ENCODE data around the gene CBFA2T3.

Gene CBFA2T3

DNA sequence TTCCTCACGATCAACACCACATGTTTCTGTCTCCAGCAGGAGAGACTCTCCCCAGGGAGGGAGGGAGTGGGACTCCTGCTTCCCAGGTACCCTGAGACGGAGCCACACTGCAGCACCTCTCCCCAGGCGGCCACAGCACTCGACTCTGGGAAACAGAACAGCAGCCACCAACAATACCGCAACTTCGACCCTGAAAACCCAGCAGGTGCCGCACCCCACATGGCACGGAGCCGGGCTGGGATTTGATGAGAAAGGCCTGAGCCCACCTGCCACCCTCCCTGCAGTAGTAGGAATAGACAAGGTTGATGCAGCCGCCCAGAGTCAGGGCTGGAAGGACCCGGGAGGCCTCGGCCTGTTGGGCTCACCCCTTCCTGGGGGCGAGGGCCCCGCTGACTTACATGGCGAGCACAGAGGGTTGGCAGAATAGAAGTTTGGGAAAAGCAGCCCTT, 134.7 kb downstream of the CBFA2T3 start:
- no CpG with 5 or more reads among the region's 15 CpGs for WGBS (ENCODE audit: insufficient coverage, insufficient read length)
- Histone ChIP-seq H3K27ac (ENCODE audit: low read length) (no peak overlapping the region), H3K9me3 (ENCODE audit: control insufficient read depth, insufficient read depth, low read length) (no peaks in the 10 kb centered on the region), H3K27me3 (ENCODE audit: control insufficient read depth, insufficient read depth, low read length) (no peaks in the 10 kb centered on the region), H3K4me3 (ENCODE audit: low read length) (no peak overlapping the region), H3K4me1 (ENCODE audit: control insufficient read depth, insufficient read depth, low read length) (no peaks in the 10 kb centered on the region), H3K36me3 (ENCODE audit: control insufficient read depth, insufficient read depth, low read length) (peaks cover 9% of the 10 kb centered on the region; the same call in 1 of the 2 replicates)
- DNase-seq (ENCODE audit: low read depth, low spot score): no peak

DNA sequence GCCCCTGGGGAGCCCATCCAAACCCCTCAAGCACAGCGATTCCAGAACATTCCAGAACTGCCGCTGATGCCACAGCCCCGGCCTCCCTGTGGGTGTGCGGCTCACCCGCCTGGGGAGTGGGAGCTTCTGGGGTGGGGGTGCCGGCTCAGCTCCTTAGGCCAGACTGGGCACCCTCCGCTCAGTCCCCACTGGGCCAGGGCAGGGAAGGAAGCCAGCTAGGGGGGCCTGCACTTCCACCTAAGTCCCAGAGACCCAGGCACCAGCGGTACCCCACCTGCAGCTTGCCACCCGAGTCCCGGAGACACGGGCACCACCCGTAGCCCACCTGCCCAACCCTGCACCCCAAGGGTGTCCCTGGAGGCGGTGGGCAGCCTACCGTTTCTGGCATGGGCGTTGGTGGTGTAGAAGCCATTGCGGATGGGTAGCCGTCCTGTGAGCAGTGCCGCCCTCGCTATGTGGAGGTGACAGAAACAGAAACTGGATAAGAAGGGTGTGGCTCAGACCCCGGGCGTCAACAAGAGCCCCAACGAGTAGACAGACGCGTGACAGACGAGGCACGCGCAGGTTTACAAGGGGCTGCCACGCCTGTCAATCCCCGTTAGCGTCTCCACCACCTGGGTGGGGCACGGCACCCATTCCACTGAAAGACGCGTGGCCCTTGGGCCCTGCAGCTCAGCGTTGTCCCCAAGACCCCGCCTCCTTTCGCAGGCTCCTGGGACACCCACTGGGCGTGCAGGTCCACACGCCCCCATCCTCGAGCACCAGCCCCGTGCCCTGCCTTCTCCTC, 135.3 kb downstream of the CBFA2T3 start:
- no peaks in the 10 kb centered on the region for H3K27me3 ChIP-seq (ENCODE audit: control insufficient read depth, insufficient read depth, low read length)
- no peaks in the 10 kb centered on the region for H3K9me3 ChIP-seq (ENCODE audit: control insufficient read depth, insufficient read depth, low read length)
- H3K27ac ChIP-seq (ENCODE audit: low read length): no peak overlapping the region
- no peaks in the 10 kb centered on the region for H3K4me1 ChIP-seq (ENCODE audit: control insufficient read depth, insufficient read depth, low read length)
- peaks cover 9% of the 10 kb centered on the region; the same call in 1 of the 2 replicates for H3K36me3 ChIP-seq (ENCODE audit: control insufficient read depth, insufficient read depth, low read length)
- no peak overlapping the region for H3K4me3 ChIP-seq (ENCODE audit: low read length)
- no peak for DNase-seq (ENCODE audit: low read depth, low spot score)
- WGBS (ENCODE audit: insufficient coverage, insufficient read length): no CpG with 5 or more reads among the region's 40 CpGs

DNA sequence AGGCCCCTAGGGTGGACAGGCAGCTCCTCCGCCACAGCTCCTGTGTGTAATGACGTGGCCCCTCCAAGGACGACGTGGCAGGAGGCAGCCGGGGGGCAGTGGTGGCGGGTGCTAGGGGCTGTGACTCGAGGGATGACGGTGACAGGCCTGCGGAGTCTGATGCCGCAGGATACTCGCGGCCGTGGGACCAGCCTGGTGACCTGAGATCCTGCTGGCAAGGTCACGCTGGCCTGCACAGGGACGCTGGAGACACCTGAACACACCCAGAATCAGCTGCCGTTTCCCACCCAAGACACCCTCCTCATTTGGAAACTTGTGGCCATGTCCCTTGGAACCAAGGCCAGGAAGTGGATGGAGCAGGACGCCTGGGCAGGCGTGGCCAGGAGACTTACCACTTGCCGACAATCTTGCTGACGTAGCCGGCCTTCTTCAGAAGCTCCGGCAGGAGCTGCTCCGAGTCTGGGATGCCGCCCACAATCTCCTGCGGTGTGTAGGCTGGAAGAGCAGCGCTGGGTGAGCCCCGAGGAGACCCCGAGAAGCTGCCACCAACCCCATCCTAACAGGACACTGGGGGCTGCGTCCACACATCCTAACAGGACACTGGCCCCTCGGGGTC, 136.3 kb downstream of the CBFA2T3 start:
- H3K9me3 ChIP-seq (ENCODE audit: control insufficient read depth, insufficient read depth, low read length): no peaks in the 10 kb centered on the region
- H3K27ac ChIP-seq (ENCODE audit: low read length): no peak overlapping the region
- H3K36me3 ChIP-seq (ENCODE audit: control insufficient read depth, insufficient read depth, low read length): peaks cover 12% of the 10 kb centered on the region; the same call in 1 of the 2 replicates
- no peak for DNase-seq (ENCODE audit: low read depth, low spot score)
- no CpG with 5 or more reads among the region's 30 CpGs for WGBS (ENCODE audit: insufficient coverage, insufficient read length)
- H3K27me3 ChIP-seq (ENCODE audit: control insufficient read depth, insufficient read depth, low read length): no peaks in the 10 kb centered on the region
- H3K4me3 ChIP-seq (ENCODE audit: low read length): no peak overlapping the region
- H3K4me1 ChIP-seq (ENCODE audit: control insufficient read depth, insufficient read depth, low read length): no peaks in the 10 kb centered on the region

GRCh38 chr16:88839745-88840599, 137.0 kb downstream of the CBFA2T3 start:
- no peak overlapping the region; the same call in 1 of the 2 replicates for H3K4me3 ChIP-seq (ENCODE audit: low read length)
- H3K4me1 ChIP-seq (ENCODE audit: control insufficient read depth, insufficient read depth, low read length): no peaks in the 10 kb centered on the region
- H3K36me3 ChIP-seq (ENCODE audit: control insufficient read depth, insufficient read depth, low read length): peaks cover 14% of the 10 kb centered on the region; the same call in 1 of the 2 replicates
- no CpG with 5 or more reads among the region's 24 CpGs for WGBS (ENCODE audit: insufficient coverage, insufficient read length)
- H3K9me3 ChIP-seq (ENCODE audit: control insufficient read depth, insufficient read depth, low read length): no peaks in the 10 kb centered on the region
- no peak for DNase-seq (ENCODE audit: low read depth, low spot score)
- H3K27ac ChIP-seq (ENCODE audit: low read length): no peak overlapping the region
- H3K27me3 ChIP-seq (ENCODE audit: control insufficient read depth, insufficient read depth, low read length): no peaks in the 10 kb centered on the region

DNA sequence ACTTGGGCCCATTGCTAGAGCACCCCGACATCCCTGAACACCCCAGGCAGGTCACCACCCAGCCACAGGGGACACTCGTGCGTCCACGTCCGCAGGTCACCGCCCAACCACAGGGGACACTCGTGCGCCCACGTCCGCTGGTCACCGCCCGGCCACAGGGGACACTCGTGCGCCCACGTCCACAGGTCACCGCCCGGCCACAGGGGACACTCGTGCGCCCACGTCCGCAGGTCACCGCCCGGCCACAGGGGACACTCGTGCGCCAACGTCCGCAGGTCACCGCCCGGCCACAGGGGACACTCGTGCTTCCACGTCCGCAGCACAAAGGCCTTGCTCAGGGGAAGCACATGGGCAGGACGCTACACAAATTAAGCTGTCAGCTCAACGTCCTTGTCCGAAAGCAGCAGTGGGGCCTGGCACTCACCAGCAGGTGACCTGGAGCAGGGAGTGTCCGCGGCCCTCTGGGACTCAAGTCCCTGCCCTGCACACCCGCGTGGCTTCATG, 137.9 kb downstream of the CBFA2T3 start:
- no CpG with 5 or more reads among the region's 39 CpGs for WGBS (ENCODE audit: insufficient coverage, insufficient read length)
- no peak for DNase-seq (ENCODE audit: low read depth, low spot score)
- H3K4me1 ChIP-seq (ENCODE audit: control insufficient read depth, insufficient read depth, low read length): no peaks in the 10 kb centered on the region
- no peak overlapping the region for H3K4me3 ChIP-seq (ENCODE audit: low read length)
- H3K36me3 ChIP-seq (ENCODE audit: control insufficient read depth, insufficient read depth, low read length): peaks cover 14% of the 10 kb centered on the region; the same call in 1 of the 2 replicates
- H3K27ac ChIP-seq (ENCODE audit: low read length): no peak overlapping the region
- H3K27me3 ChIP-seq (ENCODE audit: control insufficient read depth, insufficient read depth, low read length): no peaks in the 10 kb centered on the region
- no peaks in the 10 kb centered on the region for H3K9me3 ChIP-seq (ENCODE audit: control insufficient read depth, insufficient read depth, low read length)

DNA sequence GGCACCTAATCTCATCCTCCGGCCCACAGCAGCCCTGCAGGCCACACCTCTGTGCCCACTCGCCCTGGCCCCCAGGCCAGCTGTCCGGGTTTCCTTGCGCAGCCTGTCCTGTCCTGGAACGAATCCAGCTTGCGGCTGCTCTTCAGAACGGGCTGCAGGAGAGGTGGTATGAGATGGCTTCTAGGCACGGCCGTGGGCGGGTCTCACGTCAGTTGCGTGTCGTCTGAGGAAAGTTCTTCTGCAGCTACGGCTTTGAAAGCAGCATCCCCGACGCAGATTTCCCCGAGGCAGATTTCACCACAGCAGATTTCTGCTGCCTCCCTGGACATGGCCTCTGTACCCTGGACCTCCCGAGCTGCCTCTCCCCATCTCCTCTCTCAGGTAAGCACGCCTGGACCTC, 138.4 kb downstream of the CBFA2T3 start:
- H3K4me3 ChIP-seq (ENCODE audit: low read length): no peak overlapping the region
- no peaks in the 10 kb centered on the region for H3K9me3 ChIP-seq (ENCODE audit: control insufficient read depth, insufficient read depth, low read length)
- no CpG with 5 or more reads among the region's 19 CpGs for WGBS (ENCODE audit: insufficient coverage, insufficient read length)
- no peaks in the 10 kb centered on the region for H3K4me1 ChIP-seq (ENCODE audit: control insufficient read depth, insufficient read depth, low read length)
- peaks cover 14% of the 10 kb centered on the region; the same call in 1 of the 2 replicates for H3K36me3 ChIP-seq (ENCODE audit: control insufficient read depth, insufficient read depth, low read length)
- no peak for DNase-seq (ENCODE audit: low read depth, low spot score)
- no peaks in the 10 kb centered on the region for H3K27me3 ChIP-seq (ENCODE audit: control insufficient read depth, insufficient read depth, low read length)
- H3K27ac ChIP-seq (ENCODE audit: low read length): no peak overlapping the region

GRCh38 chr16:88837806-88838205, 139.2 kb downstream of the CBFA2T3 start:
- no peak overlapping the region for H3K4me3 ChIP-seq (ENCODE audit: low read length)
- H3K36me3 ChIP-seq (ENCODE audit: control insufficient read depth, insufficient read depth, low read length): peaks cover 14% of the 10 kb centered on the region; the same call in 1 of the 2 replicates
- no peaks in the 10 kb centered on the region for H3K4me1 ChIP-seq (ENCODE audit: control insufficient read depth, insufficient read depth, low read length)
- no peaks in the 10 kb centered on the region for H3K9me3 ChIP-seq (ENCODE audit: control insufficient read depth, insufficient read depth, low read length)
- no peak for DNase-seq (ENCODE audit: low read depth, low spot score)
- WGBS (ENCODE audit: insufficient coverage, insufficient read length): no CpG with 5 or more reads among the region's 20 CpGs
- H3K27me3 ChIP-seq (ENCODE audit: control insufficient read depth, insufficient read depth, low read length): no peaks in the 10 kb centered on the region
- H3K27ac ChIP-seq (ENCODE audit: low read length): no peak overlapping the region

- Histone ChIP-seq H3K27me3 (ENCODE audit: control insufficient read depth, insufficient read depth, low read length) (no peaks in the 10 kb centered on the region), H3K4me3 (ENCODE audit: low read length) (no peak overlapping the region), H3K36me3 (ENCODE audit: control insufficient read depth, insufficient read depth, low read length) (peaks cover 14% of the 10 kb centered on the region; the same call in 1 of the 2 replicates), H3K4me1 (ENCODE audit: control insufficient read depth, insufficient read depth, low read length) (no peaks in the 10 kb centered on the region), H3K9me3 (ENCODE audit: control insufficient read depth, insufficient read depth, low read length) (no peaks in the 10 kb centered on the region), H3K27ac (ENCODE audit: low read length) (no peak overlapping the region)
- no CpG with 5 or more reads among the region's 17 CpGs for WGBS (ENCODE audit: insufficient coverage, insufficient read length)
- DNase-seq (ENCODE audit: low read depth, low spot score): no peak
Measured at GRCh38 chr16:88836791-88837190, 140.2 kb downstream of the CBFA2T3 start.

GRCh38 chr16:88835818-88836217, 141.2 kb downstream of the CBFA2T3 start:
- Histone ChIP-seq H3K27me3 (ENCODE audit: control insufficient read depth, insufficient read depth, low read length) (no peaks in the 10 kb centered on the region), H3K9me3 (ENCODE audit: control insufficient read depth, insufficient read depth, low read length) (no peaks in the 10 kb centered on the region), H3K36me3 (ENCODE audit: control insufficient read depth, insufficient read depth, low read length) (peaks cover 14% of the 10 kb centered on the region; the same call in 1 of the 2 replicates), H3K4me1 (ENCODE audit: control insufficient read depth, insufficient read depth, low read length) (no peaks in the 10 kb centered on the region), H3K4me3 (ENCODE audit: low read length) (no peak overlapping the region), H3K27ac (ENCODE audit: low read length) (no peak overlapping the region)
- WGBS (ENCODE audit: insufficient coverage, insufficient read length): no CpG with 5 or more reads among the region's 33 CpGs
- DNase-seq (ENCODE audit: low read depth, low spot score): no peak

- Histone ChIP-seq H3K9me3 (ENCODE audit: control insufficient read depth, insufficient read depth, low read length) (no peaks in the 10 kb centered on the region), H3K4me1 (ENCODE audit: control insufficient read depth, insufficient read depth, low read length) (no peaks in the 10 kb centered on the region), H3K27me3 (ENCODE audit: control insufficient read depth, insufficient read depth, low read length) (no peaks in the 10 kb centered on the region), H3K4me3 (ENCODE audit: low read length) (no peak overlapping the region), H3K36me3 (ENCODE audit: control insufficient read depth, insufficient read depth, low read length) (peaks cover 9% of the 10 kb centered on the region; the same call in 1 of the 2 replicates), H3K27ac (ENCODE audit: low read length) (no peak overlapping the region)
- no CpG with 5 or more reads among the region's 11 CpGs for WGBS (ENCODE audit: insufficient coverage, insufficient read length)
- DNase-seq (ENCODE audit: low read depth, low spot score): no peak
Measured at GRCh38 chr16:88835383-88835782, 141.6 kb downstream of the CBFA2T3 start.

Data from iPS DF 6.9 (cell line).